Measurements from ENCODE around the gene RAP1GAP2. TPM values are rescaled to one million over a fixed set of nuclear protein-coding genes. Genes with fewer than 3 reads are reported as not detected.

Gene RAP1GAP2
- total RNA-seq, 6 donors from 2014 or later: 6.3 to 19.4 (median 13.6) TPM

DNA sequence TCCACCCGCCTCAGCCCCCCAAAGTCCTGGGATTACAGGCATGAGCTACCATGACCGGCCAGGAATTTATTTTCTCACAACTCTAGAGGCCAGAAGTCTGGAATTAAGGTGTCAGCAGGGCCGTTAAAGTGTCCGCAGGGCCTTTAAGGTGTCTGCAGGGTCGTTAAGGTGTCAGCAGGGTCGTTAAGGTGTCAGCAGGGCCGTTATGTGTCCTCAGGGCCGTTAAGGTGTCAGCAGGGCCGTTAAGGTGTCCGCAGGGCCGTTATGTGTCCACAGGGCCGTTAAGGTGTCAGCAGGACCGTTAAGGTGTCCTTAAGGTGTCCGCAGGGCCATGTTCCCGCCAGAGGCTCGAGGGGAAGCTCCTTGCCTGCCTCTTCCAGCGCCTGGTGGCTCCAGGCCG, 125.2 kb downstream of the RAP1GAP2 start:
- DNase-seq (no peak), ATAC-seq (ENCODE audit: low FRiP score in 2 of 2) (no peak)
- no peaks in the 10 kb centered on the region for H3K9me3 ChIP-seq
- H3K4me3 ChIP-seq: no peak overlapping the region
- TF ChIP-seq EP300 (IDR thresholded peaks at IDR 0.05) (no peak), CTCF (IDR thresholded peaks at IDR 0.05) (no peak), POLR2AphosphoS5 (IDR thresholded peaks at IDR 0.05) (no peak), POLR2A (IDR thresholded peaks at IDR 0.05) (no peak)
- WGBS, 2 donors: 74 to 80% methylated on average over 10 to 18 of the region's 18 CpGs
- H3K36me3 ChIP-seq: no peaks in the 10 kb centered on the region
- H3K4me1 ChIP-seq: no peaks in the 10 kb centered on the region
- no peaks in the 10 kb centered on the region for H3K27me3 ChIP-seq
- no peak overlapping the region for H3K27ac ChIP-seq

- ATAC-seq (ENCODE audit: low FRiP score in 2 of 2) (no peak), DNase-seq (no peak)
- H3K4me1 ChIP-seq: no peaks in the 10 kb centered on the region
- no peak overlapping the region for H3K27ac ChIP-seq
- WGBS, 2 donors: 48 to 50% methylated on average over 10 of the region's 10 CpGs
- H3K4me3 ChIP-seq: no peak overlapping the region
- TF ChIP-seq POLR2AphosphoS5 (IDR thresholded peaks at IDR 0.05): no peak
- TF ChIP-seq CTCF (IDR thresholded peaks at IDR 0.05): no peak
- TF ChIP-seq EP300 (IDR thresholded peaks at IDR 0.05): no peak
- TF ChIP-seq POLR2A (IDR thresholded peaks at IDR 0.05): no peak
- H3K9me3 ChIP-seq: no peaks in the 10 kb centered on the region
- no peaks in the 10 kb centered on the region for H3K27me3 ChIP-seq
- H3K36me3 ChIP-seq: no peaks in the 10 kb centered on the region
Measured at GRCh38 chr17:2924211-2924610, 128.0 kb downstream of the RAP1GAP2 start.

GRCh38 chr17:2925011-2925410, 128.8 kb downstream of the RAP1GAP2 start:
- Histone ChIP-seq H3K4me3 (no peak overlapping the region), H3K4me1 (peaks cover 0 to 2% (median 0%) of the 10 kb centered on the region in 4 donors), H3K36me3 (no peaks in the 10 kb centered on the region), H3K27ac (no peak overlapping the region), H3K9me3 (no peaks in the 10 kb centered on the region), H3K27me3 (no peaks in the 10 kb centered on the region)
- WGBS, 2 donors: 76 to 81% methylated on average over 8 of the region's 8 CpGs
- TF ChIP-seq POLR2AphosphoS5 (IDR thresholded peaks at IDR 0.05) (no peak), CTCF (IDR thresholded peaks at IDR 0.05) (no peak), EP300 (IDR thresholded peaks at IDR 0.05) (no peak), POLR2A (IDR thresholded peaks at IDR 0.05) (no peak)
- no peak for ATAC-seq (ENCODE audit: low FRiP score in 2 of 2)
- DNase-seq: no peak

GRCh38 chr17:2926019-2926650, 129.9 kb downstream of the RAP1GAP2 start:
- no peak overlapping the region for H3K27ac ChIP-seq
- no peak for ATAC-seq (ENCODE audit: low FRiP score in 2 of 2)
- H3K36me3 ChIP-seq: no peaks in the 10 kb centered on the region
- no peaks in the 10 kb centered on the region for H3K27me3 ChIP-seq
- peaks cover 0 to 7% (median 0%) of the 10 kb centered on the region in 4 donors for H3K4me1 ChIP-seq
- no peaks in the 10 kb centered on the region for H3K9me3 ChIP-seq
- no peak for TF ChIP-seq POLR2A (IDR thresholded peaks at IDR 0.05)
- no peak for TF ChIP-seq CTCF (IDR thresholded peaks at IDR 0.05)
- no peak for TF ChIP-seq POLR2AphosphoS5 (IDR thresholded peaks at IDR 0.05)
- no peak for TF ChIP-seq EP300 (IDR thresholded peaks at IDR 0.05)
- 68 to 71% methylated on average over 10 to 14 of the region's 14 CpGs for WGBS, 2 donors
- no peak overlapping the region for H3K4me3 ChIP-seq
- peak in 1 of 2 donors; percentile 64 for DNase-seq

GRCh38 chr17:2928294-2928890, 132.2 kb downstream of the RAP1GAP2 start:
- ATAC-seq (ENCODE audit: low FRiP score in 2 of 2) (no peak), DNase-seq (no peak)
- Histone ChIP-seq H3K4me3 (no peak overlapping the region), H3K4me1 (peaks cover 0 to 7% (median 0%) of the 10 kb centered on the region in 4 donors), H3K27ac (no peak overlapping the region), H3K9me3 (no peaks in the 10 kb centered on the region), H3K27me3 (no peaks in the 10 kb centered on the region), H3K36me3 (no peaks in the 10 kb centered on the region)
- no peak for TF ChIP-seq POLR2A (IDR thresholded peaks at IDR 0.05)
- TF ChIP-seq EP300 (IDR thresholded peaks at IDR 0.05): no peak
- no peak for TF ChIP-seq CTCF (IDR thresholded peaks at IDR 0.05)
- TF ChIP-seq POLR2AphosphoS5 (IDR thresholded peaks at IDR 0.05): no peak
- 83 to 86% methylated on average over 20 to 22 of the region's 22 CpGs for WGBS, 2 donors
